Epidermal melanocyte (primary cell): ENCODE data around the gene KCNQ1OT1.

Experiments
- DNase-seq: peaks from one replicate; pipeline ENCODE4 v3.0.0; 2011; ENCODE audit warnings: low spot score; ENCODE audit not compliant: insufficient read length

Gene KCNQ1OT1

DNA sequence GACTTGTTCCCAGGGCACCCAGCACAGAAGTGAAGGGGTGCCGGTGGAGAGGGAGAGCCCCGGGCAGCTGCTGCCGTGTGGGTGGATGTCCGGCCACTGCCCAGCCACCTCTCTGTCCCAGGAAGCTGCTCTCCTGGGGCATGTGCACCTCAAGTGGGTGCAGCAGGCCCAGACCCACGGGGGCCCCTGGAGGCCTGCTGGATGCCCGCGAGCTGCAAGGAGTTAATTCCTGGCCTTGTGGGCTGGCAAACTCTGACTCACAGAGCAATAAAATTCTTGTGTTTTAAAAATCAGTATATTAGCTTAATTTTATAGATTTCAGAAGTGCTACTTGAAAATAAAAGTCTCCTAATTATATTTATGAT is 37.4 kb upstream of the KCNQ1OT1 start:
- DNase-seq, result no peak

GRCh38 chr11:2736577-2737225 is 36.9 kb upstream of the KCNQ1OT1 start:
- DNase-seq, result no peak

GRCh38 chr11:2735053-2735589 is 35.3 kb upstream of the KCNQ1OT1 start:
- no peak for DNase-seq

DNA sequence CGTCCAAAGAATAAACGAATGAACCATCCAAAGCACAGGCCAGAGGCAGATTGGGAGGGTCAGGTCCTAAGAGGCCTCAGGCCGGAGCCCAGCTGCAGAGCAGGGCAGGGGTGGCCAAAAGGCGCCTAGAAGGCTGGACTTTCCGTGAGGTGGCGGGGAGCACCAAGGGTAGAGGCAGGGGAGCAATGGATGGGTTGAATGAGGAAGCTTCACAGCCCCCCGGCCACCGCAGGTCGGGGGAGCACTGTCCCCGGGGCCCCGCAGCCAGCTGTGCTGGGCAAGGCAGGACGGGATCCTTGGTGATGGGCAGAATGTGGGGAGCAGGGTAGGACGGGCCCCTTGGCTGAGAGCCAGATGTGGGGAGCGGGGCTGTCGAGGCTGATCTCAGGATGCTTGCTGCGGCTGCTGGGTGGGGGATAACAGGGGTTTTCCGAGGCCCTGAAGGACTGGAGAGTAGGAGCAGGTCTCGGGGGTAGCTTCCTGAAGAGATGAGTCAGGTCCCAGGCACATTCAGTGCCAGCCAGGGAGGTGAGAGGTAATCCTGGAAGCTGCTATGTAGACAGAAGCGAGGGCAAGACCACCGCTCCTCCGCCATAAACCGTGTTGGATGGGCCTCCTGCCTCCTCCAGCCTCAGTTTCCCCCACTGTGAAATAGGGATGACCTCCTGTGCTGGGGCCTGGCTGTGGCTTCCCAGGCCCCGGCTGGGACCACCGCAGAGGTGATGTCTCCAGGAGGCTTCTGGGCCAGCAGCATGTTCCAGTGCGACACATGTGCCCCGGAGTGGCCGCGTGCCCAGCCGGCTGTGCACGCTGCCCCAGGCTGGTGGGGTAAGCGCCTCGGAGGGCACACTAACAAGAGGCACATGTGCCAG is 34.6 kb upstream of the KCNQ1OT1 start:
- no peak for DNase-seq

GRCh38 chr11:2732940-2733628 is 33.3 kb upstream of the KCNQ1OT1 start:
- DNase-seq, result no peak

GRCh38 chr11:2732261-2732939 is 32.6 kb upstream of the KCNQ1OT1 start:
- DNase-seq, result peak; percentile 68

DNA sequence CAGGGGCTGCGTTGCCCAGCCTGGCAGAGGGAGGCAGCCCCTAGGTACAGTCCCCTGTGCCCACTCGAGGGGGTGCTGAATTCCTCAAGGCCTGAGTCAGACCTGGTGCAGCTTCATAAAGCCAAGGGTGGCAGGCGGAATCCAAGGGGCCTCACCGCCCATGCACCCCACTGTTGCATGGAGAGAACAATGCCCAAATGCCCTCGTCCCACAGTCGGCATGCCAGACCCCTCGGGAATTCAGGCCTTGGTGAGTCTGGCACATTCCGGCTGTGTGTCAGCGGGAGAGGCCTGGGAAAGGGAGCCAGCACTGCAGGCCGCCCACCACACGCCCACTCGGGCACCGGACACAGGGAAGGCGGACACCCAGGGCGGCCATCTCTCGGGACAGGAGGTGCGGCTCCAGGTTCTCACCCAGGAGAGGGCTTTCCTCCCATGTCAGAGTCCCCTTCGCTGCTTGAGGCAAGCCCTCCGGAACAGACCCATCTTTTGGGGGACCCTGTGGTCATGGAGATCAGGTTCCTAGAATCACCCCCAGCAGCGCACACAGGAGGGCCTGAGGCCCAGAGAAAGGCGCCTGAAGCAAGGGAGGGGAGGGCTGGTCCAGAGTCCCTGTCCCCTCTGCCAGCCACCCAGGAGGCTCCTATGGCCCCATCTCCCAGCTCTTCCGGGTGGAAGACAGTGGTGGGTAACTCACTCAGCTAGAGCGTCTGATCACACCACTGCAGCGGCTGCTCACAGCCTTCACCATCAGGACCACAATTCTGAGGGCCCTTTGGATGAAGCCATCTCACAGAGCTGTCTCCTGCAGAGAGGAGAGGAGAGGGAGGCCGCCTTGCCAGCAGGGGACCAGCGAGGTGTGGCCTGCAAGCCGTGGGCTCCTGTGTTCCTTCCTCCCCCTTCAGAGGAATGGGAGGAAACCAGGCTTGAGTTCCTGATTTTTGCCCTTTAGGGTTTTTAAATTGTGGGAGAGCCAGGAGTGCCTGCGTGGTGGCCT is 31.6 kb upstream of the KCNQ1OT1 start:
- no peak for DNase-seq

- DNase-seq, result no peak
Measured at GRCh38 chr11:2730272-2731129, 30.7 kb upstream of the KCNQ1OT1 start.

- DNase-seq, result no peak
Measured at GRCh38 chr11:2729841-2730240, 30.0 kb upstream of the KCNQ1OT1 start.

DNA sequence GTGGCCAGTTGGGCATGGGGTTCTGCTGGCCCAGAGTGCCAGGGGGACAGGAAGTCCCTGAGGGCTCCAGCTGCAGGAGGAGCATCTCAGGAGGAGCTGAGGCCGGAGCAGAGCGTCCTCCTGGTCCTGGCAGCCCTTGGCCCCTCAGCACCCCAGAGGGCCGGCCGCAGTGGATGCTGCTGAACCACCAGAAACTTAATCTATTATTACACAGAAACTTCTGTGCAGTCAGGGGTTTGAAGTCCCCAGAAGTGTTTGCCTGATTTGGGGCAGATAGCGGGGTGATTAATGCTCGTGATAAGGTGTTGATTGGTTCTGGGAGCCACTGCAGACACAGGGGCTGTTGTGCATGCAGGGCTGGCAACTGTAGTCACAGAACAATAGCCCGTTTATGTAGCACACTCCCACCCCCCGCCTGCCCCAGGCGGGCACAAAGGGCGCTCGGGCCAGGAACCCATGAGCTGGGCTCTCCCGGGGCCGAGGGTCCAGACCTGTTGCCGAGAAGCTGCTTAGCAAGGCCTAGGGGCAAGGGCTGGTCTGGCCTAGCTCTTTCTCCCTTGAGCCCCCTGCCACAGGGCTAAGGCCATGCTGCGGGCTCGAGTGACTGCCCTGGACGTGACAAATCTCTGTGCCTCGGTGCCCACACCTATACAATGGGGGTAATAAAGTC is 29.0 kb upstream of the KCNQ1OT1 start:
- peak; percentile 75 for DNase-seq

DNA sequence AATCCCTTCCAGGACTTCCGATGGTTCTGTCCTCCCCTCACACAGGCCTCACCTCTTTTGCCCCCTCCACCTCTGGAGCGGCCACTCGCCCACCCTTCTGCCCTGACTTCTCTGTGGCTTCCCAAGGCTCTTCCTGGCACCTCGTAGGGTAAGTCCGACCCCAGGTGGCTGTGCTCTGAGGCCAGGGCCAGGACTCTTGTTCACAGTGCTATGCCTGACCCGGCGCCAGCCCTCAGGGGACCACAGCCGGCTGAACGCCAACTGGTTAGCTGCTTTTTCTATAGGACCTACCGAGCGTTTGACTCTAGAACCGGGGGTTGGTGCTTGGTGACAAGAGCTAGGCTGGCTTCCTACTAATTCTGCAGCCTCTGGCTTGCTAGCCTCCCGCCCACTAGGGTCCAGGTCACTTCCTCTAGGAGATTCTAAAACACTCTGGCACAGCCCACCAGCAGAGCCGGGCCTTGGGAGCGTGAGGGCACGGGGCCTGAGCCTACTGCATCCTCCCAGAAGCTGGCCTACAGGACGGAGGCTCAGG is 28.4 kb upstream of the KCNQ1OT1 start:
- DNase-seq, result no peak

GRCh38 chr11:2726964-2727363 is 27.2 kb upstream of the KCNQ1OT1 start:
- no peak for DNase-seq

DNA sequence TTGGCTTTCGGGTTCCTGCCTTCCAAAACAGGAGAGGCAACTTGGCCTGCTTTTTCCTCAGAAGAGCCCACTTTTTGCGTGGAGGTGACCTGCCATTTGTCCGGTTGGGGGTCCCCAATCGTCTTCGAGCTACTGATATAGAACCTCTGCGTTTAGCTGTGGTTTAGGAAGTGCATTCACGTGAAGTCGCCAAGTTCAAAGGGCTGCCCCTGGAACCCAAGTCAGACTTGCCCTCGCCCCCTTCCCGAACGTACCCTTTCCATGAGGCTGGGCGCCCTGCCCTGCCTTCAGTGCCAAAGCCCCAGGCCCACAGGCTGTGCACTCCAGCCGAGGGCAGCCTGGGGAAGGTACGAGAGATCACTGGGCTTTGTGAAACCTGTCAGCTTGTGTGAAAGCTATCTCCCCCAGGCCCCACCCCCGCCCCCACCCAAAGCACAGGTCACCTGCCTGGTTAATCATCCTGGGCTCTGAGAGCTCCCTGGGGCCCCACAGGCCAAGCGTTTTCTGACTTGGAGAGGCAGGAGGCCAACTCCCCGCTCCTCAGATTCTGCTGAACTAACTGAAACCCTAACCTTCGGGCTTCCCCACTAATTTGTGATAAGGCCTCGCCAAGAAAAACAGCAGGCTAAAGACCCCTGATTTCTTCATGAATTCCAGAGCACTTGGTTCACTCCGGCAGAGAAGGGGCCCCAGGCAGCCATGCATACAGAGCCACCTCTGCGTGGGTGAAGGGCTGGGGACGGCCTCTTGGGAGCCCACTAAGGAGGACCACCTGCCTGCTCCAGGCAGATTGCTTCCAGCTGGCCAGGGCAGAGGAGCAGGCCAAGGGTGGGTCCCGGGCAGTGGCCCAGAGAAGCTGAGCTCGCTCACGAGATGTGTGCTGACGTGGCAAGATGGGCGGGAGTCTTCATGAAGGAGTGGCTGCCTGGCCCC is 25.8 kb upstream of the KCNQ1OT1 start:
- no peak for DNase-seq

DNA sequence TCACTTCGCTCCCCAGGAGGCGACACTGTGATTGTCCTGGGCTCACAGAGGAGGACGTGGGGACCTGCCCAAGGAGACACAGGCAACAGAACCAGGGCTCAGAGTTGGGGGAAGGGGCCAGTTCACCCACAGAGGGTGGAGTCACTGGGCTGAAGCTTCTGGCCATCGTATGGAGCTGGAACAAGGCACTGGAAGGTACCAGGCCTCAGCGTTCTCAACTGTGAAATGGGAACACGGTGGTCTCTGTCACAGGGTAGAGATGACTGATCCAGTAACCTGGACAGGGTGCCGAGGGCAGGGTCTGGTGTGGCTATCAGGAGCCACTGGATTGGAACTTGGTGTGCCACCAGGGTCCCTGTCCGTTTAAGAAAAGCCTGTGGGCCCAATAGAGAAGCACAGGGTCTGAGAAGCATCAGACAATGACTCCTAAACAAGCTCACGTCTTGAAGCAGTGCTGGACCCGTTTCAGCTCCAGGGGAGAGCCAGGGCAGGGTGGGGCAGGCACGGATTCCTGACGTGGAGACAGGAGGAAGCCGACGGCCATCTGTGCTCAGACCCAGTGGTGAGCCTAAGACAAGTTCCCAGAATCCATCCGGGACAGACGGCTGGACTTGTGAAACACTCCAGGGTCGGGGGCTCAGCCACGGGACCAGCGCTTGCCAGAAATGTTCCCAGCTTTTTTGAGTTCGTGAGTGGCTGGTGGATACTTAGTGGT is 25.0 kb upstream of the KCNQ1OT1 start:
- DNase-seq, result no peak

DNA sequence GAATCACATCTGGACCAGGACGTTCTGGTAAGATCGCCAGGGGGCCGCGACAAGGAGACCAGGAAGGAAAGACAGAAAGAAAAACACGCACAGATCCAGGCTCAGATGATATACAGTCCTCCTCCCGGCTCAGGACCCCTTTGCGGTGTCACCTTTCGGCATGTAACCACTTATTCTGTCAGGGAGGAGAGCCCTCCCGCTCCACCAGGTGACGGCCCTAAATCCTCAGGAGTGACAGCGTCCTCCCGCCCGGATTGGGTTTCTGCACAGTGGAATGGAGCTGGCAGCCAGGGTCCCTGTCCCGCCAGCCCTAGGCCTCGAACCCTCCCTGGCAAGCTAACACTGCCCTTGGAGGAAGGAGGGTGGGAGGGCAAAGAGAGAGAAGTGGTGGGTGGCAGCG is 24.3 kb upstream of the KCNQ1OT1 start:
- no peak for DNase-seq

DNA sequence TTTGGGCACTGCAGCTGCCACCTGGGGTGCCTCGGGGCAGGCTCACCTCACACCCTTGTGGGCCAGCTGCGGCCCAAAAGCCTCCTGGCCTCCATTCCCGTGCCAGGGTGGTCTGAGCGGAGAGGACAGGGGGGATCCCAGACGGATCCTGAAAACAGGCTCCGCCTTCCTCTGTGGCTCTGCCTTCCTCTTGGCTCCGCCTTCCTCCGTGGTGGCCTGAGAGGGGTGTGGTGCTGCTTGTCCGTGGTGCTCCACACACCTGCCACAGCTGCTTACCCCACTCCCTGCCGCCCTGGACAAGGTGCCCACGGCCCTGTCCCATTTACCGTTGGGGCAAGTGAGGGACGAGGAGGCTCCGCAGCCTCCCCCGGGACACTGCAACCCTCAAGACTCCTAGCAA is 23.2 kb upstream of the KCNQ1OT1 start:
- no peak for DNase-seq
